GM23248 (cell line): ENCODE data around the gene PTPRN2. TPM values are rescaled to one million over a fixed set of nuclear protein-coding genes. Genes with fewer than 3 reads are reported as not detected.

Experiments
- DNase-seq: peaks from one replicate; pipeline ENCODE4 v3.0.0-alpha.2; 2015
- H2AFZ ChIP-seq: fragments of 200-600 bp; sonication (generic); 2 replicates; pipeline ENCODE4 v1.6.1; 2016; ENCODE audit warnings: antibody characterized with exemption
- H3F3A ChIP-seq: fragments of 200-600 bp; sonication (generic); 2 replicates; pipeline ENCODE4 v1.6.1; 2016; ENCODE audit warnings: mild to moderate bottlenecking, antibody characterized with exemption, mixed run types; ENCODE audit not compliant: insufficient read depth
- H3K27ac ChIP-seq: fragments of 200-600 bp; sonication (generic); 2 replicates; pipeline ENCODE4 v1.5.1; 2016; ENCODE audit warnings: mild to moderate bottlenecking
- H3K27me3 ChIP-seq: fragments of 200-600 bp; sonication (generic); replicated peaks from 2 replicates; pipeline ENCODE4 v1.6.1; 2016; ENCODE audit warnings: mild to moderate bottlenecking; ENCODE audit not compliant: insufficient read depth
- H3K36me3 ChIP-seq: fragments of 200-600 bp; sonication (generic); 2 replicates; pipeline ENCODE4 v1.6.1; 2016; ENCODE audit warnings: low read depth, mild to moderate bottlenecking
- H3K4me1 ChIP-seq: fragments of 200-600 bp; sonication (generic); 2 replicates; pipeline ENCODE4 v1.6.1; 2016; ENCODE audit warnings: mild to moderate bottlenecking; ENCODE audit not compliant: insufficient read depth
- H3K4me2 ChIP-seq: fragments of 200-600 bp; sonication (generic); one replicate; pipeline ENCODE4 v1.6.1; 2016; ENCODE audit warnings: mild to moderate bottlenecking; ENCODE audit not compliant: unreplicated experiment
- H3K4me3 ChIP-seq: fragments of 200-600 bp; sonication (generic); 2 replicates; pipeline ENCODE4 v1.5.1; 2016; ENCODE audit warnings: mild to moderate bottlenecking
- H3K79me2 ChIP-seq: fragments of 200-600 bp; sonication (generic); 2 replicates; pipeline ENCODE4 v1.6.1; 2016; ENCODE audit warnings: mild to moderate bottlenecking; ENCODE audit not compliant: insufficient read depth
- H3K9ac ChIP-seq: fragments of 200-600 bp; sonication (generic); 2 replicates; pipeline ENCODE4 v1.6.1; 2016; ENCODE audit warnings: mild to moderate bottlenecking
- H3K9me2 ChIP-seq: fragments of 200-600 bp; sonication (generic); 2 replicates; pipeline ENCODE4 v1.6.1; 2016; ENCODE audit warnings: mixed run types, mild to moderate bottlenecking, moderate library complexity; ENCODE audit not compliant: insufficient read depth
- H3K9me3 ChIP-seq: fragments of 200-600 bp; sonication (generic); one replicate; pipeline ENCODE4 v1.6.1; 2017; ENCODE audit warnings: low read depth
- H4K20me1 ChIP-seq: fragments of 200-600 bp; sonication (generic); 2 replicates; pipeline ENCODE4 v1.6.0; 2016; ENCODE audit not compliant: insufficient read depth
- EZH2 ChIP-seq: fragments of 200-600 bp; sonication (generic); IDR thresholded peaks from 2 replicates; pipeline ENCODE4 v1.6.1; 2018; ENCODE audit warnings: antibody characterized with exemption, mild to moderate bottlenecking; ENCODE audit not compliant: insufficient read depth, poor library complexity, severe bottlenecking
- EZH2phosphoT487 ChIP-seq: fragments of 200-600 bp; sonication (generic); IDR thresholded peaks from 2 replicates; pipeline ENCODE4 v1.6.1; 2018; ENCODE audit warnings: antibody characterized with exemption, moderate library complexity, mild to moderate bottlenecking, low read depth; ENCODE audit not compliant: insufficient read depth
- WGBS, 2 experiments: methylation state at CpG; one replicate each; pipeline ENCODE4 v1.1.6; 2015 to 2017; ENCODE audit warnings: low lambda C conversion rate in 2 of 2, low coverage in 1 of 2; ENCODE audit errors: missing lambda C conversion rate in 2 of 2; 5-methylcytosine and 5-hydroxymethylcytosine counted together
- in situ Hi-C: fragments of 300-500 bp; cut with MboI; formaldehyde crosslinking; loops from 2 replicates; pipeline ENCODE4 v1.15.0; 2020
- polyA plus RNA-seq: library from polyadenylated mRNA; unstranded; fragments of >200 nt; fragmentation: Nextera tagmentation; extraction: Ambion mirVana; gene quantifications from 2 replicates; pipeline ENCODE4 v1.2.1, GENCODE V29; 2016
- total RNA-seq: library from RNA; depleted of rRNA; stranded (reverse); fragments of >200 nt; shearing (Covaris generic); gene quantifications from 2 replicates; pipeline ENCODE4 v1.2.3, GENCODE V29; 2014

The PTPRN2 gene
- total and polyA plus RNA-seq, 2 experiments from 2014 or later, result 0.13 TPM; not detected in 1

DNA sequence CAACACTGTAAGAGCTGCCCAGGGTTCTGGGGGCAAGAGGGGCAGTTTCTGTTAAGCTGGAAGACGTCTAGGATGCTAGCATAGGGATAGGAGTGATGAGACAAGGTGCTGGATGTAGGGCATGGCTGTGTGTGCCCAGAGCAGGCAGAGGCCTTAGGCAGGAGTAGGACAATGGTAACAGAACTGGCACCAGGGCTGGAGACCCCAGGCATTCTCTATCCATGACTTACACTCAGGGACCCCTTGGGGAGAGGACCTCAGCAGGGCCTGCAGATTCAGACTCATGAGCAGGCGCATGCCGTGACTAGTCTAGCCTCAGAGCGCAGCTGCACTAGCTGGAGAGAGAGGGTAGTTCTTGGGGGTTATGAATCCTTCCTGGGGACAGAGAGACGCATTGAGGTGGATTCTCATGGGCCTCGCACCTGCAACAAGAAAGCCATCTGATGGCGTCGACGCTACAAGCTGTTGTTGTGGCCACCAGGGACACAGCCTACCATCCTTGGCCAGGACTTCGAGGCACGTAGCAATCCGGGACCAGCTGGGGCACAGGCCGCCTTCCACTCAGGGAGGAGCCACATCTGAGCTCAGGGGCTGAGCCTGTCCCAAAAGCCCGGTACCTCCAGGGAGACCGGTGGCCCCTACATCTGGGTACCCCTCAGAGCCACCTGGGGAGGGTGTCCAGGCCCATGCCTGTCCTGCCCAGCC is 474.1 kb downstream of the PTPRN2 start:
- H3K4me1 ChIP-seq, result no peaks in the 10 kb centered on the region
- no peak overlapping the region for H3K4me2 ChIP-seq
- no peaks in the 10 kb centered on the region for H3K79me2 ChIP-seq
- no peak overlapping the region for H3K4me3 ChIP-seq
- no peaks in the 10 kb centered on the region for H3K9me3 ChIP-seq
- H2AFZ ChIP-seq, result no peak overlapping the region
- 0 out of 2 replicates have a peak, but pooled peaks cover 5% of the 10 kb centered on the region for H3F3A ChIP-seq
- WGBS, 2 experiments, result 61 to 67% methylated on average over 14 to 15 of the region's 15 CpGs
- no peak overlapping the region for H3K27ac ChIP-seq
- in situ Hi-C loops, result no loop called here
- no peak for DNase-seq
- no peaks in the 10 kb centered on the region for H3K27me3 ChIP-seq
- TF ChIP-seq EZH2phosphoT487 (no peak), EZH2 (no peak)
- no peaks in the 10 kb centered on the region for H3K36me3 ChIP-seq
- H3K9ac ChIP-seq, result no peak overlapping the region
- H3K9me2 ChIP-seq, result no peaks in the 10 kb centered on the region
- H4K20me1 ChIP-seq, result no peaks in the 10 kb centered on the region

DNA sequence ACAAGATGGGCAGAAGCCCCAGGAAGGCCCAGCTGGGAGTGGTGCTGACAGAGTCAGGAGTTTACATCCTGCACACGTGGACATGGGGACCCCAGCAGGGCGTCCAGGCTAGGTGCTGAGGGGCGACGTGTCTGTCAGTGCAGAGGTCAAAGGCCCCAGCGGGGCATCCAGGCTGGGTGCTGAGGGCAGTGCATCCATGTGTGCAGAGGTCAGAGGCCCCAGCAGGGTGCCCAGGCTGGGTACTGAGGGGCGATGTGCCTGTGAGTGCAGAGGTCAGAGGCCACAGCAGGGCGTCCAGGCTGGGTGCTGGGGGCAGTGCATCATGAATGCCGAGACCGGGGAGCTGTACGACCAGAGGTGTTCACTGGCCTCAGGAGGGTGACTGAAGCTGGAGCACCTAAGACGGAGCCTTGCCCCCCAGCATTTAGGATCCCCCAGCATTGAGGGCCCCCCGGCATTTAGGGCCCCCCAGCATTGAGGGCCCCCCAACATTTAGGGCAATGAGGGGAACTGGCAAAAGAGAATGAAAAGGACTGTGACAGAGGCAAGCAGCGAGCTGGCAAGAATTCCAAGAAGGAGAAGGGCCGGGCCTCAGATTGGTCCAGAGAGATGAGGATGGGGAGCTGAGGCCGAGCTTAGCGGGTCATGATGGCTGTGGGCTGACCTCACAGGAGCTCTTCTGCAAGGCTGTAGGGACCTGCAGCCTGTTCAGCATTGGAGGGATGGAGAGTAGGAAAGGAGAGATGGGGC is 474.9 kb downstream of the PTPRN2 start:
- 25 to 29% methylated on average over 12 to 16 of the region's 16 CpGs for WGBS, 2 experiments
- Histone ChIP-seq H3K9me2 (no peaks in the 10 kb centered on the region), H2AFZ (no peak overlapping the region), H3K36me3 (no peaks in the 10 kb centered on the region), H3K4me2 (no peak overlapping the region), H3K4me3 (no peak overlapping the region), H3K9me3 (no peaks in the 10 kb centered on the region), H3K27me3 (no peaks in the 10 kb centered on the region), H3K4me1 (no peaks in the 10 kb centered on the region), H3F3A (0 out of 2 replicates have a peak, but pooled peaks cover 5% of the 10 kb centered on the region), H3K9ac (no peak overlapping the region), H3K79me2 (no peaks in the 10 kb centered on the region), H3K27ac (no peak overlapping the region), H4K20me1 (no peaks in the 10 kb centered on the region)
- TF ChIP-seq EZH2phosphoT487, result no peak
- TF ChIP-seq EZH2, result no peak
- DNase-seq, result no peak
- in situ Hi-C loops, result no loop called here

DNA sequence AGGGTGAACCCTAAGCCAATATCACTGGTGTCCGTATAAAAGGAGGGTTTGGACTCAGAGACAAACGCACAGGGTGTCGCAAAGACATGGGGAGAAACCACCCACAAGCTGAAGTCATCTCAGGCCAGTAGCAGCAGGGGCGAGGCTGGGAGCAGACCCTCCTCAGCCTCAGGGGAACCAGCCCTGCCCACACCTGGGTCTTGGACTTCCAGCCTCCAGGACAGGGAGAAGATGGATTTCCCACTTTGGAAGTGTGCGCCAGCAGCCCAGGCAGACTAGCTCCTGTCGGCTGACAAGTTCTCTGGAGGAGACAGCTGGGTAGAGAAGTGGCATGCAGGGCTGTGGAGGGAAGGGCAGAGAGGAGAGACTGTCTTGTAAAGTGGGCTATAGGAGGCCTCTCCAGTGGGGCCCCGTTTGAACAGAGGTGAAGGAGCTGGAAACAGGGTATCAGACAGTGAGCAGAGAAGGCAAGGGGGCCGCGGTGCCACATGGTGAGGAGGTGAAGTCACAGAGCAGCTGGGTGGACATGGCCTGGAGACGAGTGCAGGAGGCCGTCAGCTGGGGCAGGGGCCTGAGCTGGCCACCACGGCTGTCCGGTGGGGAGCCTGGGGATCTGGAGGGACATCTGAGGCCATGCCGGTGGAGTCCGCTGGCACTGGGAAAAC is 475.6 kb downstream of the PTPRN2 start:
- no peak overlapping the region for H3K27ac ChIP-seq
- H3K9me2 ChIP-seq, result no peaks in the 10 kb centered on the region
- H3K4me1 ChIP-seq, result no peaks in the 10 kb centered on the region
- no peaks in the 10 kb centered on the region for H4K20me1 ChIP-seq
- H3K9ac ChIP-seq, result no peak overlapping the region
- H3K36me3 ChIP-seq, result no peaks in the 10 kb centered on the region
- H3K4me2 ChIP-seq, result no peak overlapping the region
- H3K79me2 ChIP-seq, result no peaks in the 10 kb centered on the region
- H3K4me3 ChIP-seq, result no peak overlapping the region
- WGBS, 2 experiments, result 54 to 56% methylated on average over 15 of the region's 15 CpGs
- in situ Hi-C loops, result no loop called here
- no peak overlapping the region for H2AFZ ChIP-seq
- 0 out of 2 replicates have a peak, but pooled peaks cover 5% of the 10 kb centered on the region for H3F3A ChIP-seq
- no peaks in the 10 kb centered on the region for H3K9me3 ChIP-seq
- no peak for TF ChIP-seq EZH2
- no peak for TF ChIP-seq EZH2phosphoT487
- DNase-seq, result no peak
- no peaks in the 10 kb centered on the region for H3K27me3 ChIP-seq

DNA sequence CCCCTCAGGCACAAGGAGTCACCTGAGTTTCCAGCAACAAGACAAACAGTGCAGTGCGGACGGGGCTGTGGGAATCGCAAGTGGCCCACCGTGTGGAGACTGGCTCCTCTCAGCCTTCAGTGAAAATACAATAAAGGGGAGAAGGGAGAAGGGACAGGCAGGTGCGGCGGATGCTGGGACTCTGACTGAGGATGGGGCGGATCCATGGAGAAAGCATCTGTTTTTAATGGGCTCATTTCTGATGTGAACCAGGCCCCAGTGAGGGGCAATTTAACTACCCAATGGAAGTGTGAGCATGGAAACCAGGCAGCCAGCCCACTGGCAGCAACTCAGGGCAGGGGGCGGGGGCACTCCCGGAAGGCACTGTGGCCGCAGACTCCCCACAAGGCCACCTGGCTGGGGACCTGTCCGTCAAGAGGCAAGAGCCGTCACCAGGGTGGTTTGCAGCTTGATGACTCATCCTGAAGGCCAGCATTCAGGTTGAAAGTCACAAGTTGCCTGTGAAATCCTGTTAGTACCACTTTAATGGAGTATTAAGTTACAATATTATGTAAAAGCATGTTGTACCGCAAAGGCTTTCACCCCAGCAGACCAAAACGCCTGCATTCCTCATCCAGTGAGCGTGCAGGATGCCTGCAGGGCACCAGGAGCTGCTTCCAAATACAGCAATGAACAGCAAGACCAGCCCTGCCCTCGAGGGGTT is 476.4 kb downstream of the PTPRN2 start:
- TF ChIP-seq EZH2phosphoT487 (no peak), EZH2 (no peak)
- WGBS, 2 experiments, result 42 to 57% methylated on average over 16 of the region's 16 CpGs
- Histone ChIP-seq H3K27ac (no peak overlapping the region), H3K4me2 (no peak overlapping the region), H3F3A (0 out of 2 replicates have a peak, but pooled peaks cover 5% of the 10 kb centered on the region), H3K79me2 (no peaks in the 10 kb centered on the region), H3K4me1 (no peaks in the 10 kb centered on the region), H3K36me3 (no peaks in the 10 kb centered on the region), H3K9me2 (no peaks in the 10 kb centered on the region), H3K9me3 (no peaks in the 10 kb centered on the region), H3K9ac (no peak overlapping the region), H3K27me3 (no peaks in the 10 kb centered on the region), H2AFZ (no peak overlapping the region), H3K4me3 (no peak overlapping the region), H4K20me1 (no peaks in the 10 kb centered on the region)
- no peak for DNase-seq
- in situ Hi-C loops, result no loop called here
